ENCODE results near the gene TDP2.
A peak's percentile ranks its signal among the peaks of the same experiment; 100 is the strongest.
"Not testable (repeated sequence)": the region's sequence is repeated elsewhere in the genome, so short reads cannot be mapped to it uniquely, and the experiment has no call there.

Gene TDP2

GRCh38 chr6:24680582-24680981 is 13.9 kb upstream of the TDP2 start:
- DNase-seq (ENCODE audit: low spot score), result no peak

DNA sequence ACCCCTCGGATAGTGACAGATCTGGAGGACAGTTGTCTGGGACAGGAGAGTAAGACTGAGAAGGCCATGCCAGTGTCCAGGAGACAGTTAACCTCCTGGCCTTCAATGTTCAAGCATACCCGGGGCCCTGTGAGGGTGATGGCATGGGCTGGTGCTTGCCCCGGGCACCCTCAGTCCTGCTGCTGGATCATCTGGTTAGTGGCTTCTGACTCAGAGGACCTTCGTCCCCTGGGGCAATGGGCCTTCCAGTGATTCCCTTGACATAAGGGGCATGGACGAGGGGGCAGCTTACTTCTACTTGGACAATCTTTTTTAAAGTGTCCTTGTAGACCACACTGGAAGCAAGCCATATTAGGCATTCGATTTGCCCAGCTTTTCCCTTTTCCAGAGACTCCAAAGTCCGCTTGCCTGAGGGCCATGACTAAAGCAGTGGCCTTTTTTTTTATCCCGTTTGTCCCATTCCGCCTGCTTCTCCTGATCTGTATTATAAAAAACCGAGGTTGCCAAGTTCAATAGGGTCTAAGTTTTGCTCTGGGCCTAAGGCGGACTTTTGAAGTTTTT is 12.2 kb upstream of the TDP2 start:
- DNase-seq (ENCODE audit: low spot score), result not testable (repeated sequence)

DNA sequence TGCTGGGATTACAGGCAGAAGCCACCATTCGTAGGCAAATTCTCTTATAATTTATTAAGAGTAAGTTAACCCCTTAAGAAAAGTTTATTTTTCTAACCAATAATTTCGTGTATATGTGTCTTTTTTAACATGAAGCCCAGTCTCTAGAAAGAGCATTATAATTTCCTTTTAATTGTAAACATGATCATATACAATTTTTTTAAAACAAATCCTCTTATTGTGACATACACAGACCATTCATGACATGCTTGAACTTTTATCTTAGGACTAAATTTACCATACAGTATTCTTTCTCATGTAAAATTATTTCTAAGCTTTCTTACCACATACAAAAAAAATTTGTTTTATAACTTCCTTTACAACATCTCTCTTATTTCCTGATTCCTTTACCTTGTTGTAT is 6.9 kb upstream of the TDP2 start:
- no peak for DNase-seq (ENCODE audit: low spot score)

DNA sequence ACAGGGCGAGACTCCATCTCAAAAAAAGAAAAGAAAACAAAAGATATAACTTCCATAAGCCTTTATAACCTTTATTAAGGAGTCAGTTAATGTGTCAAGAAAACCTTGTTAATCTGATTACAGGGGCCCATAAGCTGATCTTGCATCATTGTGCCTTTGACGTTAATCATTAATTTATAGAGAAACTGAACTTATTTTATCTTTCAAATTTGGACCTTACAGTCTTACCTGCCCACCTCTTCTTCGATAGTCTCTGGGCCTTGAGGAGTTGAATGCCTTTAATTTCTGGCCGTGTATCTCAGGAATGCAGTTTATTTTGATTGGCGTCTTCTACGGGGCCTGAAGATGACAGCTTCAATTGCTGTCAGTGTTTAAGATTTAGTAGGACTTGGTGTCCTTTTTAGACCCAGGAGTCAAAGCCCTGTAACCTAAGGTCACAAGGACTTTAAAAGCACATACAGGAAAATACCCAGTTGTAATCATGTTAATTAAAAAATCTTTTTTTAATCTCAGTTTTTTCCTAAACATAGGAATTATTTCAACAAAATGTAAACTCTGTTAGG is 6.0 kb upstream of the TDP2 start:
- no peak for DNase-seq (ENCODE audit: low spot score)

DNA sequence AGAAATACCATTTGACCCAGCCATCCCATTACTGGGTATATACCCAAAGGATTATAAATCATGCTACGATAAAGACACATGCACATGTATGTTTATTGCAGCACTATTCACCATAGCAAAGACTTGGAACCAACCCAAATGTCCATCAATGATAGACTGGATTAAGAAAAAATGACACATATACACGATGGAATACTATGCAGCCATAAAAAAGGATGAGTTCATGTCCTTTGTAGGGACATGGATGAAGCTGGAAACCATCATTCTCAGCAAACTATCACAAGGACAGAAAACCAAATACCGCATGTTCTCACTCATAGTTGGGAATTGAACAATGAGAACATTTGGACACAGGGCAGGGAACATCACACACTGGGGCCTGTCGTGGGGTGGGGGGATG is 4.4 kb upstream of the TDP2 start:
- not testable (repeated sequence) for DNase-seq (ENCODE audit: low spot score)

GRCh38 chr6:24670492-24670891 is 3.8 kb upstream of the TDP2 start:
- DNase-seq (ENCODE audit: low spot score), result not testable (repeated sequence)

DNA sequence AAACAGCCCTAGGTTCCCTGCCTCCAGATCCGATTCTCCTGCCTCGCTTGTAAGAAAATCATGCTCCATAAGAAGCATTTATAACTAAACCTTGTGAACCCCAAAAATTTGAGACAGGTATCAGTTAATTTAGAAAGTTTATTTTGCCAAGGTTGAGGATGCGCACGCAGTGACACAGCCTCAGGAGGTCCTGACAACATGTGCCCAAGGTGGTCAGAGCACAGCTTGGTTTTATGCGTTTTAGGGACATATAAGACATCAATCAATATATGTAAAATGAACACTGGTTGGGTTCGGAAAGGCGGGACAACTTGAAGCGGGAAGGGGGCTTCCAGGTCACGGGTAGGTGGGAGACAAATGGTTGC is 2.3 kb upstream of the TDP2 start:
- no peak for DNase-seq (ENCODE audit: low spot score)

- DNase-seq (ENCODE audit: low spot score), result not testable (repeated sequence)
These were observed 1.6 kb upstream of the TDP2 start for GRCh38 chr6:24668066-24668996.

DNA sequence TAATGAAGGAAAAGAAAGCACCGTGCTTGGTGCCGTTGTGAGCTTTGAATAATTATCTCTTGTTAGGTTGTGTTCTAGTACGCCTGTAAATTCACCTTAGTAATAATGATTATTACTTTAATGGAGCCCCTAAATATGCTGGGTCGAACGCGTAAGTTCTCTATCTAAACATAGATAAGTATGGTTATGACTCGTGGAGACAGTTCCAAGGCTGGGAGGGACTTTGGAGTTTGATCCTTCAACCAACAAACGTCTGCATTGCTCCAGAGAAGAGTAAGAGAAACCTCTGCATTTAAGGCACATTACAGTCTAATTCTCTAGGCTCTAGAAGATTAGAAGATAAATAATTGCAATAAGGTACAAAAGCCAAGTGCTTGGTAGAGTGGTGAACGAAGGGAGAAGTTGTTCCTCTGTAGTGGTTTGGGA is 692 bp upstream of the TDP2 start:
- DNase-seq (ENCODE audit: low spot score), result peak; percentile 9

DNA sequence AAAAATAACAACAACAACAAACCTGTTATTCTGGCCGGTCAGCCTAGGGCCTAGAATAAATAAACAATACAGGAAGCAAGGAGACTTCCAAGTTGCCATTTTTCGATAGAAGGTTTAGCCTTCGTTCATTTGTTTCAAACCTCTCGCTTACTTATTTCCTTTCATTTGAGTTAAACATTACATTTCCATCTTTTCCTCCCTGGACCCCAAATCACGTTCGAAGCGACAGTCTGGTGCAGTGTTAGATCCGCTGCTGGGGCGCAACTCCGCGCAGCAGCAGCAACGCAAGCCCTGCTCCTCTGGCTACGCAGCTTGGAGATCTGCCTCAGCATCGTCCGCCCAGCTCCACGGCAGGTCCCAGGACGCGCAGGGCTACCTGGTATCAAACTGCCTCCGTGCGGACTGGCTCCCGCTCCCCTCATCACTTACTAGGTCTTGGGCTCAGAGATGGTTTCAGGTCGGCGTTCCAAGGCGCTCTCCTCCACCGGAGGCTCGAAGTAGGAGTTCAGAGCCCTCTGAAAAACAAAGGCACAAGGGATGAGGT is 530 bp downstream of the TDP2 start:
- DNase-seq (ENCODE audit: low spot score), result peak; percentile 34

DNA sequence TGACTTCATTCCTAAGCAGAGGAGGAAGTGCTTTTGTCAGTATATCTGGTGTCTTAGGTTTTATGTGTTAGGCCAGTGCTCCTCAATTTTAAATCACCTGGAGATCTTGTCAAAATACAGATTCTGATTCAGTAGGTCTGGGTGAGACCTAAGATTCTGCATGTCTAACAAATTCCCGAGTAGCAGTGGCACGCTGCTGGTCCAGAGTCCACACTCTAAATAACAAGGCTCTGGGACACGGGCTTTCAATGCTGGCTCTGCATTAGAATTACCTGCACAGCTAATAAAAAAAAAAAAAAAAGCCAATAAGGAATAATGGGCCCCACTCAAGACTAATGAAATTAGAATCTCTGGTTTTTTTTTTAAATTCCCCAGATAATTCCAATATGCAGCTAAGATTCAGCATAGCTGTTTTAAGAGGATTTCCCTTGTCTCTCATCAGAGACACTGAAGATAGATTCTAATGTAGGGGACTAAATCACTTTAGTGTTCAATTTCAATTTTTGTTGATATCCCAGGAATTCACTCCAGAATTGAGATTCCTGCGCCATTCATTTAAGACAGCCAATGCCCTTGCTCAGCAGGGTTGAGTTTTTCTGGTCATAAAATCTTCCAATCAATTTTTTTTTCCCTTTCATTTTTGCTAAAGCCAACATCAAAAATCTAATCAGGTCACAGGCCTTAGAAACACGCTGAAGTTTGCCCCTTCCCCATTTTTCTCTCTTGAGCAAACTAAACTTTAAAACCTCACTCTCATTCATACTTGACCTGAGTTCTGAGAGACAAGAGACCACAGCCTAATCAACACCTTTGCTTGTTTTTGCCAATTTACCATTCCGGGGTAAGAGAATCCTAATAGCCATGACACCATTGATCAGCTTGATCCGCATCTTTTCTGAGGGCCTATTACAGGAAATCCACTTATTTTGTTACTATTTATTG is 2.4 kb downstream of the TDP2 start:
- no peak for DNase-seq (ENCODE audit: low spot score)

DNA sequence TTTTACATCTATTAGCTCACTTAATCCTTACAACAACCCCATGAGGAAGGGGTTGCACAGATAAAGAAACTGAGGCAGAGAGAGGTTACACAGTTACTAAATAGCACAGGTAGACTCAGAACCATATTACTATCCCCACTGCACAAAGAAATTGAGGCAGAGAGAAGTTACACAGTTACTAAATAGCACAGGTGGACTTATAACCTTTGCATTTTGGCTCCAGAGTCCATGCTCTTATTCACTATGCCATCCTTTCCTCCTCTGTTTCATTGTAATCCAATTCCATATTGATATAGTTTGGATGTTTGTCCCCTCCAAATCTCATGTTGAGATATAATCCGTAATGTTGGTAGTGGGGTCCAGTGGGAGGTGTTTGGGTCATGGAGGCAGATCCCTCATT is 3.5 kb downstream of the TDP2 start:
- DNase-seq (ENCODE audit: low spot score), result no peak

DNA sequence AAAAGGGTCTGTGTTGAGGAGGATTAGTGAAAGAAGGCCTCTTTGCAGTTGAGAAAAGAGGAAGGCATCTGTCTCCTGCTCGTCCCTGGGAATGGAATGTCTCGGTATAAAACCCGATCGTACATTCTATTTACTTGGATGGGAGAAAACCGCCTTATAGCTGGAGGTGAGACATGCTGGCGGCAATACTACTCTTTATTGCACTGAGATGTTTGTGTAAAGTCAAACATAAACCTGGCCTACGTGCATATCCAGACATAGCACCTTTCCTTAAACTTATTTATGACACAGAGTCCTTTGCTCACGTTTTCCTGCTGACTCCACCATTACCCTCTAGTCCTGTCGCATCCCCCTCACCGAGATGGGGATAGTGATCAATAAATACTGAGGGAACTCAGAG is 4.5 kb downstream of the TDP2 start:
- DNase-seq (ENCODE audit: low spot score), result no peak

- not testable (repeated sequence) for DNase-seq (ENCODE audit: low spot score)
These were observed 4.9 kb downstream of the TDP2 start for GRCh38 chr6:24661759-24662158.

DNA sequence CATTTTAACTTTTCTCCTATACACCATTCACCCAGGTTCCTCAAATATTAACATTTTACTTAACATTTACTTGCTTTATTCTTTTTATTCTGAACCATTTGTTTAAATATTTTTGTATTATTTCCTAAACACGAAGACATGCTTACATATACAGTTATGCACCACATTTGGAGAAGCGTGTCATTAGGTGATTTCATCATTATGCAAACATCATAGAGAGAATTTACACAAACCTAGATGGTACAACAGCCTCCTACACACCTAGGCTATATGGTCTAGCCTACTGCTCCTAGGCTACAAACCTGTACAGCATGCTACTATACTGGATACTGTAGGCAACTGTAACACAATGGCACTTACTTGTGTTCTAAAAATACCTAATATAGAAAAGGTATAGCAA is 6.6 kb downstream of the TDP2 start:
- DNase-seq (ENCODE audit: low spot score), result no peak

GRCh38 chr6:24659561-24659960 is 7.1 kb downstream of the TDP2 start:
- DNase-seq (ENCODE audit: low spot score), result no peak

- DNase-seq (ENCODE audit: low spot score), result no peak
These were observed 7.8 kb downstream of the TDP2 start for GRCh38 chr6:24658573-24659560.

GRCh38 chr6:24655215-24655614 is 11.5 kb downstream of the TDP2 start:
- DNase-seq (ENCODE audit: low spot score), result no peak

DNA sequence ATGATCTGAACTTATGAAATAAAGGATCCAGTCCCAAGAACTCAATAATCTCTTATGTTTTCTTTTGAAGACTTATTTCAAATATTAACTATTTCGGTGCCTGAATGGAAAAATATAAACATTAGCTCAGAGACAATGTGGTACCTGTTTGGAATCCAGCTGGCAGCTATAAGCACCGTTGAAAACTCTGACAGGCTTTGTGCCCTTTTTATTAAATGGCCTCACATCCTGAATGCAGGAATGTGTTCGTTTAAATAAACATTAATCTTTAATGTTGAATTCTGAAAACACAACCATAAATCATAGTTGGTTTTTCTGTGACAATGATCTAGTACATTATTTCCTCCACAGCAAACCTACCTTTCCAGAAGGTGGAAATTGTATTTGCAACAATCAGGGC is 16.3 kb downstream of the TDP2 start:
- DNase-seq (ENCODE audit: low spot score), result no peak

DNA sequence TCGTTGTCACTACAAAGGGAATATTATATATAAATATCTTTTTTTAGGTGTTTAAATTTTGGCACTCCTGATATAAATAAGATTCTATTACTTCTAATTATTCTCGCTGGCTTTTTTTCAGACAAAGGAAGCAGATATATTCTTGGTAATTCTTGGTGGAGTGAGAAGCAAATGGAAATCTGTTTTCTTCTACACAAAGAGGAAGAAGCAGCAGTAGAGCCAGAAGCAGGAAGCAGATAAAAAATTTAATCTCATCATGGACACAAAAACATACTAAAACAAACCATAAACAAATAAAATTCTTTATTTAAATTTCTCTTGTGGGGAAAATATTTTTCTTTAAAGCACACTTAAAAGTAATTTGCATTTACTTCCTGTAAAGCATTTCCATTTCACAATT is 17.0 kb downstream of the TDP2 start:
- no peak for DNase-seq (ENCODE audit: low spot score)

- DNase-seq (ENCODE audit: low spot score), result no peak
These were observed 18.4 kb downstream of the TDP2 start for GRCh38 chr6:24648276-24648675.

Data from activated CD4-positive, alpha-beta T cell treated with anti-CD3 and anti-CD28 coated beads, Interleukin-2, Interleukin-4, amounts not matched to agents 100 ng/mL and 50 ng/mL, durations not matched to agents 16 hours and 8 hours (primary cell).